GM23338 (cell line): ENCODE measurements around the gene ADIPOR2. TPM values are rescaled to one million over a fixed set of nuclear protein-coding genes. Genes with fewer than 3 reads are reported as not detected.

ENCODE experiments used
- ATAC-seq: fragments of 200-7000 bp; cut with Tn5 transposase; 3 replicates; pipeline ENCODE4 v1.9.1; 2020
- DNase-seq: peaks from one replicate; pipeline ENCODE4 v3.0.0-alpha.2; 2015; ENCODE audit warnings: low spot score
- H2AFZ ChIP-seq: fragments of 200-600 bp; sonication (generic); 2 replicates; pipeline ENCODE4 v1.8.0; 2016; ENCODE audit warnings: antibody characterized with exemption, mild to moderate bottlenecking, moderate library complexity
- H3F3A ChIP-seq: fragments of 200-600 bp; sonication (generic); replicated peaks from 2 replicates; pipeline ENCODE4 v1.8.0; 2017; ENCODE audit warnings: antibody characterized with exemption, mixed run types, low read depth
- H3K27ac ChIP-seq: fragments of 200-600 bp; sonication (generic); 2 replicates; pipeline ENCODE4 v1.6.1; 2016; ENCODE audit warnings: low read depth
- H3K27me3 ChIP-seq: fragments of 200-600 bp; sonication (generic); 2 replicates; pipeline ENCODE4 v1.8.0; 2016; ENCODE audit warnings: mild to moderate bottlenecking, mixed run types, moderate library complexity; ENCODE audit not compliant: insufficient read depth
- H3K36me3 ChIP-seq: fragments of 200-600 bp; sonication (generic); 2 replicates; pipeline ENCODE4 v1.8.0; 2016; ENCODE audit warnings: mild to moderate bottlenecking; ENCODE audit not compliant: insufficient read depth
- H3K4me1 ChIP-seq: fragments of 200-600 bp; sonication (generic); 2 replicates; pipeline ENCODE4 v1.8.0; 2016; ENCODE audit warnings: mild to moderate bottlenecking, moderate library complexity; ENCODE audit not compliant: insufficient read depth
- H3K4me2 ChIP-seq: fragments of 200-600 bp; sonication (generic); 2 replicates; pipeline ENCODE4 v1.7.1; 2017; ENCODE audit warnings: mixed run types
- H3K4me3 ChIP-seq: fragments of 200-600 bp; sonication (generic); 2 replicates; pipeline ENCODE4 v1.6.1; 2016; ENCODE audit warnings: mixed run types
- H3K79me2 ChIP-seq: fragments of 200-600 bp; sonication (generic); replicated peaks from 2 replicates; pipeline ENCODE4 v1.8.0; 2017; ENCODE audit warnings: mild to moderate bottlenecking; ENCODE audit not compliant: insufficient read depth
- H3K9me2 ChIP-seq: fragments of 200-600 bp; sonication (generic); 2 replicates; pipeline ENCODE4 v1.8.0; 2017; ENCODE audit not compliant: insufficient read depth
- H4K20me1 ChIP-seq: fragments of 200-600 bp; sonication (generic); replicated peaks from 2 replicates; pipeline ENCODE4 v1.8.0; 2017; ENCODE audit warnings: mild to moderate bottlenecking; ENCODE audit not compliant: insufficient read depth
- H3K27ac Mint-ChIP-seq: 2 replicates; pipeline ENCODE4 v1.8.0; 2020; ENCODE audit warnings: inconsistent platforms, mild to moderate bottlenecking, moderate library complexity, mixed read lengths
- H3K27me3 Mint-ChIP-seq: 3 replicates; pipeline ENCODE4 v1.8.0; 2022; ENCODE audit warnings: low read depth, mild to moderate bottlenecking, moderate library complexity, mixed read lengths, inconsistent platforms; ENCODE audit not compliant: insufficient read depth, poor library complexity
- H3K36me3 Mint-ChIP-seq: 3 replicates; pipeline ENCODE4 v1.8.0; 2021; ENCODE audit warnings: low read depth, mild to moderate bottlenecking, inconsistent platforms, moderate library complexity, mixed read lengths
- H3K4me1 Mint-ChIP-seq: 3 replicates; pipeline ENCODE4 v1.8.0; 2020; ENCODE audit warnings: mild to moderate bottlenecking, inconsistent platforms, mixed read lengths
- H3K4me3 Mint-ChIP-seq: 3 replicates; pipeline ENCODE4 v1.8.0; 2021; ENCODE audit warnings: moderate library complexity, mild to moderate bottlenecking, inconsistent platforms, mixed read lengths
- H3K9me3 Mint-ChIP-seq: 3 replicates; pipeline ENCODE4 v1.8.0; 2020; ENCODE audit warnings: moderate library complexity, mild to moderate bottlenecking, inconsistent platforms, mixed read lengths
- CREB1 ChIP-seq: fragments of 250-450 bp; sonication (Bioruptor Pico); IDR thresholded peaks from 2 replicates; pipeline ENCODE4 v1.5.0; 2020; ENCODE audit warnings: low read depth, mild to moderate bottlenecking, moderate library complexity
- EZH2phosphoT487 ChIP-seq: fragments of 200-600 bp; sonication (generic); IDR thresholded peaks from one replicate; pipeline ENCODE4 v1.8.1; 2018; ENCODE audit warnings: antibody characterized with exemption; ENCODE audit not compliant: unreplicated experiment
- JUNB ChIP-seq: IDR thresholded peaks from one replicate; pipeline ENCODE4 v1.6.1; 2016; ENCODE audit warnings: antibody characterized with exemption; ENCODE audit not compliant: unreplicated experiment
- NANOG ChIP-seq: IDR thresholded peaks from 2 replicates; pipeline ENCODE4 v1.6.1; 2016; ENCODE audit warnings: antibody characterized with exemption, borderline replicate concordance
- POLR2AphosphoS5 ChIP-seq: IDR thresholded peaks from 2 replicates; pipeline ENCODE4 v1.6.1; 2016; ENCODE audit warnings: antibody characterized with exemption, low read depth
- STAT1 ChIP-seq: IDR thresholded peaks from one replicate; pipeline ENCODE4 v1.6.1; 2016; ENCODE audit warnings: antibody characterized with exemption; ENCODE audit not compliant: unreplicated experiment
- ZNF114 ChIP-seq: fragments of 250-450 bp; sonication (Bioruptor Pico); IDR thresholded peaks from 2 replicates; pipeline ENCODE4 v1.5.0; 2020; ENCODE audit warnings: mild to moderate bottlenecking, moderate library complexity
- ZNF331 ChIP-seq: fragments of 250-450 bp; sonication (Bioruptor Pico); IDR thresholded peaks from 2 replicates; pipeline ENCODE4 v1.5.0; 2020; ENCODE audit warnings: low read depth, mild to moderate bottlenecking, moderate library complexity
- polyA plus RNA-seq: library from polyadenylated mRNA; unstranded; fragments of >200 nt; fragmentation: Nextera tagmentation; extraction: Ambion mirVana; gene quantifications from 2 replicates; pipeline ENCODE4 v1.2.1, GENCODE V29; 2016
- total RNA-seq: library from RNA; depleted of rRNA; stranded (reverse); fragments of >200 nt; shearing (Covaris generic); gene quantifications from 2 replicates; pipeline ENCODE4 v1.2.3, GENCODE V29; 2014
- TF ChIP-seq, protein P1 (sequence below): fragments of 250-450 bp; sonication (Bioruptor Pico); IDR thresholded peaks from 2 replicates; pipeline ENCODE4 v1.5.0; 2020; ENCODE audit warnings: mild to moderate bottlenecking, moderate library complexity
- TF ChIP-seq, protein P2 (sequence below): IDR thresholded peaks from one replicate; pipeline ENCODE4 v1.6.1; 2018; ENCODE audit warnings: antibody characterized with exemption; ENCODE audit not compliant: unreplicated experiment
- TF ChIP-seq, protein P3 (sequence below), 2 experiments: fragments of 200-600 bp in 1 of 2; sonication (generic) in 1 of 2; conservative IDR thresholded peaks; 2 replicates each; pipeline versions ENCODE4 v1.5.1 to v1.6.1; 2016 to 2017; ENCODE audit warnings: antibody characterized with exemption in 2 of 2, low read depth in 2 of 2, mild to moderate bottlenecking in 2 of 2, moderate library complexity in 1 of 2

Gene ADIPOR2
- total and polyA plus RNA-seq, 2 experiments from 2014 or later = 11.7 to 36.2 TPM

DNA sequence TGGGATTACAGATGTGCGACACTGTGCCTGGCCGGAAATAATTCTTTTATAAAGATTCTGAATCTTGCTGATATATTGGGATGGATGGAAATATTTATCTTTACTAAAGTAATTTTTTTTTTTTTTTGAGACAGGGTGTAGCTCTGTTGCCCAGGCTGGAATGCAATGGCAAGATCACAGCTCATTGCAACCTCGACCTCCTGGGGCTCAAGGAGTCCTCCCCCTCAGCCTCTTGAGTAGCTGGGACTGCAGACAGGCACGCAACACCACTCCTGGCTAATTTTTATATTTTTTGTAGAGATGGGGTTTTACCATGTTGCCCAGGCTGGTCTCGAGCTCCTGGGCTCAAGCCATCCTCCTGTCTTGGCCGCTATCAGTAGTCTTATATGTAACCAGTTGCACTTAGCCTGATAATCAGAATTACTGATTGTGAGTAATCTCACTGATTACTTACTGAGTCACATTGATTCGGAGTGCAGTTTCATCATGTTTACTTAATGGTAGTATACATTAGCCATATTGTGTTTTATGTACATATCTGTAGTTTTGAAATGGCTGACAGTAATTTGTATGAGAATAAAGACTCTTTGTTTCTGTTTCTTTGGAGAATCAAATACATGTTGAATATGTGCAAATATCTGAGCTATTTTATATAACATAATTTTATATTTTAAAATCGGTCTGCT is 79.1 kb downstream of the ADIPOR2 start (continued):
- TF ChIP-seq, protein P1, sequence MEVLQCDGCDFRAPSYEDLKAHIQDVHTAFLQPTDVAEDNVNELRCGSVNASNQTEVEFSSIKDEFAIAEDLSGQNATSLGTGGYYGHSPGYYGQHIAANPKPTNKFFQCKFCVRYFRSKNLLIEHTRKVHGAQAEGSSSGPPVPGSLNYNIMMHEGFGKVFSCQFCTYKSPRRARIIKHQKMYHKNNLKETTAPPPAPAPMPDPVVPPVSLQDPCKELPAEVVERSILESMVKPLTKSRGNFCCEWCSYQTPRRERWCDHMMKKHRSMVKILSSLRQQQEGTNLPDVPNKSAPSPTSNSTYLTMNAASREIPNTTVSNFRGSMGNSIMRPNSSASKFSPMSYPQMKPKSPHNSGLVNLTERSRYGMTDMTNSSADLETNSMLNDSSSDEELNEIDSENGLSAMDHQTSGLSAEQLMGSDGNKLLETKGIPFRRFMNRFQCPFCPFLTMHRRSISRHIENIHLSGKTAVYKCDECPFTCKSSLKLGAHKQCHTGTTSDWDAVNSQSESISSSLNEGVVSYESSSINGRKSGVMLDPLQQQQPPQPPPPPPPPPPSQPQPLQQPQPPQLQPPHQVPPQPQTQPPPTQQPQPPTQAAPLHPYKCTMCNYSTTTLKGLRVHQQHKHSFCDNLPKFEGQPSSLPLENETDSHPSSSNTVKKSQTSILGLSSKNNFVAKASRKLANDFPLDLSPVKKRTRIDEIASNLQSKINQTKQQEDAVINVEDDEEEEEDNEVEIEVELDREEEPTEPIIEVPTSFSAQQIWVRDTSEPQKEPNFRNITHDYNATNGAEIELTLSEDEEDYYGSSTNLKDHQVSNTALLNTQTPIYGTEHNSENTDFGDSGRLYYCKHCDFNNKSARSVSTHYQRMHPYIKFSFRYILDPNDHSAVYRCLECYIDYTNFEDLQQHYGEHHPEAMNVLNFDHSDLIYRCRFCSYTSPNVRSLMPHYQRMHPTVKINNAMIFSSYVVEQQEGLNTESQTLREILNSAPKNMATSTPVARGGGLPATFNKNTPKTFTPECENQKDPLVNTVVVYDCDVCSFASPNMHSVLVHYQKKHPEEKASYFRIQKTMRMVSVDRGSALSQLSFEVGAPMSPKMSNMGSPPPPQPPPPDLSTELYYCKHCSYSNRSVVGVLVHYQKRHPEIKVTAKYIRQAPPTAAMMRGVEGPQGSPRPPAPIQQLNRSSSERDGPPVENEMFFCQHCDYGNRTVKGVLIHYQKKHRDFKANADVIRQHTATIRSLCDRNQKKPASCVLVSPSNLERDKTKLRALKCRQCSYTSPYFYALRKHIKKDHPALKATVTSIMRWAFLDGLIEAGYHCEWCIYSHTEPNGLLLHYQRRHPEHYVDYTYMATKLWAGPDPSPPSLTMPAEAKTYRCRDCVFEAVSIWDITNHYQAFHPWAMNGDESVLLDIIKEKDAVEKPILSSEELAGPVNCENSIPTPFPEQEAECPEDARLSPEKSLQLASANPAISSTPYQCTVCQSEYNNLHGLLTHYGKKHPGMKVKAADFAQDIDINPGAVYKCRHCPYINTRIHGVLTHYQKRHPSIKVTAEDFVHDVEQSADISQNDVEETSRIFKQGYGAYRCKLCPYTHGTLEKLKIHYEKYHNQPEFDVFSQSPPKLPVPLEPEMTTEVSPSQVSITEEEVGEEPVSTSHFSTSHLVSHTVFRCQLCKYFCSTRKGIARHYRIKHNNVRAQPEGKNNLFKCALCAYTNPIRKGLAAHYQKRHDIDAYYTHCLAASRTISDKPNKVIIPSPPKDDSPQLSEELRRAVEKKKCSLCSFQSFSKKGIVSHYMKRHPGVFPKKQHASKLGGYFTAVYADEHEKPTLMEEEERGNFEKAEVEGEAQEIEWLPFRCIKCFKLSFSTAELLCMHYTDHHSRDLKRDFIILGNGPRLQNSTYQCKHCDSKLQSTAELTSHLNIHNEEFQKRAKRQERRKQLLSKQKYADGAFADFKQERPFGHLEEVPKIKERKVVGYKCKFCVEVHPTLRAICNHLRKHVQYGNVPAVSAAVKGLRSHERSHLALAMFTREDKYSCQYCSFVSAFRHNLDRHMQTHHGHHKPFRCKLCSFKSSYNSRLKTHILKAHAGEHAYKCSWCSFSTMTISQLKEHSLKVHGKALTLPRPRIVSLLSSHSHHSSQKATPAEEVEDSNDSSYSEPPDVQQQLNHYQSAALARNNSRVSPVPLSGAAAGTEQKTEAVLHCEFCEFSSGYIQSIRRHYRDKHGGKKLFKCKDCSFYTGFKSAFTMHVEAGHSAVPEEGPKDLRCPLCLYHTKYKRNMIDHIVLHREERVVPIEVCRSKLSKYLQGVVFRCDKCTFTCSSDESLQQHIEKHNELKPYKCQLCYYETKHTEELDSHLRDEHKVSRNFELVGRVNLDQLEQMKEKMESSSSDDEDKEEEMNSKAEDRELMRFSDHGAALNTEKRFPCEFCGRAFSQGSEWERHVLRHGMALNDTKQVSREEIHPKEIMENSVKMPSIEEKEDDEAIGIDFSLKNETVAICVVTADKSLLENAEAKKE (CRISPR knock-in tag) = no peak

DNA sequence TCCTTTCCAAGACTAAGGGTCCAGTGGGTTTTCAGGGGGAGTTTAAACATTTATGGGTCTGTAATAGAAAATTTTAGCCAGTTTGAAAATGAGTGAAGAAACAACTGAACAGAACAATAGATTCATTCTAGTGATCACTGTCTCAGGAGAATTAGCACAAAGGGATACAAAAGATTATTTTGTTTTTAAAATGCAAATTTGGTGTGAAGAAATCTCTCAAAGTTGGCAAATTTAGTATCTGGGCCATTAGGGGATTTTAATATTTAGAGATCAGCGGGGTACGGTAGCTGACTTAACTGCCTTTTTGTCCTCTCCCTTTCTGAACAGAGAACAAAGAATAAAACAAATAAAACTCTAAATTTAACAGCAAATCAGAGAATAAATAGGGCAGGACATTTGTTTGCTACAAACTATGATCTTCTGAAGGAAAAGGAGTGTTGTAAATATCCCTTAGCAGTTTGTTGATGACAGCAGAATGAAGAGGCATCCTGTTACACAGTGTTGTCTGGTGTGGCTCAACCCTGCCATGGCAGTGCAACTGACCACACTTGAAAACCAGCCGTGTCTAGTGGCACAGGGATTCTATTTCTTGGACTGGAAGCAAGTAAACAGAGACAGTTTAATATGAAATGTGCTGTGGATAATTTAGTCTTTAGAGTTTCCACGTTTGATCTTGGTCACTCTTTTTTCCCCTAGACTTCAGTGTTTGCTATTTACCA is 83.2 kb downstream of the ADIPOR2 start:
- Mint-ChIP-seq H3K36me3 (no peaks in the 10 kb centered on the region; the same call in 2 of the 3 replicates), H3K4me3 (no peak overlapping the region), H3K27ac (no peak overlapping the region), H3K9me3 (no peaks in the 10 kb centered on the region), H3K4me1 (peaks cover 29% of the 10 kb centered on the region; the same call in 2 of the 3 replicates), H3K27me3 (no peaks in the 10 kb centered on the region)
- no peak overlapping the region for H2AFZ ChIP-seq
- H3K9me2 ChIP-seq = no peaks in the 10 kb centered on the region
- H3K36me3 ChIP-seq = peaks cover 2% of the 10 kb centered on the region; the same call in 1 of the 2 replicates
- peaks cover 55% of the 10 kb centered on the region for H3K79me2 ChIP-seq
- 0 out of 2 replicates have a peak, but pooled peaks cover 13% of the 10 kb centered on the region for H3K4me1 ChIP-seq
- no peaks in the 10 kb centered on the region for H3K27me3 ChIP-seq
- H3F3A ChIP-seq = no peaks in the 10 kb centered on the region
- ATAC-seq (no peak), DNase-seq (no peak)
- no peak overlapping the region for H3K4me3 ChIP-seq
- no peak overlapping the region for H3K4me2 ChIP-seq
- H3K27ac ChIP-seq = no peak overlapping the region
- H4K20me1 ChIP-seq = 0 out of 2 replicates have a peak, but pooled peaks cover 7% of the 10 kb centered on the region
- TF ChIP-seq EZH2phosphoT487 (no peak), NANOG (no peak), CREB1 (CRISPR knock-in tag) (no peak), POLR2AphosphoS5 (no peak), ZNF331 (CRISPR knock-in tag) (no peak), ZNF114 (CRISPR knock-in tag) (no peak), JUNB (no peak), STAT1 (no peak)
- TF ChIP-seq, protein P2, sequence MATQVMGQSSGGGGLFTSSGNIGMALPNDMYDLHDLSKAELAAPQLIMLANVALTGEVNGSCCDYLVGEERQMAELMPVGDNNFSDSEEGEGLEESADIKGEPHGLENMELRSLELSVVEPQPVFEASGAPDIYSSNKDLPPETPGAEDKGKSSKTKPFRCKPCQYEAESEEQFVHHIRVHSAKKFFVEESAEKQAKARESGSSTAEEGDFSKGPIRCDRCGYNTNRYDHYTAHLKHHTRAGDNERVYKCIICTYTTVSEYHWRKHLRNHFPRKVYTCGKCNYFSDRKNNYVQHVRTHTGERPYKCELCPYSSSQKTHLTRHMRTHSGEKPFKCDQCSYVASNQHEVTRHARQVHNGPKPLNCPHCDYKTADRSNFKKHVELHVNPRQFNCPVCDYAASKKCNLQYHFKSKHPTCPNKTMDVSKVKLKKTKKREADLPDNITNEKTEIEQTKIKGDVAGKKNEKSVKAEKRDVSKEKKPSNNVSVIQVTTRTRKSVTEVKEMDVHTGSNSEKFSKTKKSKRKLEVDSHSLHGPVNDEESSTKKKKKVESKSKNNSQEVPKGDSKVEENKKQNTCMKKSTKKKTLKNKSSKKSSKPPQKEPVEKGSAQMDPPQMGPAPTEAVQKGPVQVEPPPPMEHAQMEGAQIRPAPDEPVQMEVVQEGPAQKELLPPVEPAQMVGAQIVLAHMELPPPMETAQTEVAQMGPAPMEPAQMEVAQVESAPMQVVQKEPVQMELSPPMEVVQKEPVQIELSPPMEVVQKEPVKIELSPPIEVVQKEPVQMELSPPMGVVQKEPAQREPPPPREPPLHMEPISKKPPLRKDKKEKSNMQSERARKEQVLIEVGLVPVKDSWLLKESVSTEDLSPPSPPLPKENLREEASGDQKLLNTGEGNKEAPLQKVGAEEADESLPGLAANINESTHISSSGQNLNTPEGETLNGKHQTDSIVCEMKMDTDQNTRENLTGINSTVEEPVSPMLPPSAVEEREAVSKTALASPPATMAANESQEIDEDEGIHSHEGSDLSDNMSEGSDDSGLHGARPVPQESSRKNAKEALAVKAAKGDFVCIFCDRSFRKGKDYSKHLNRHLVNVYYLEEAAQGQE = no peak
- TF ChIP-seq, protein P3, sequence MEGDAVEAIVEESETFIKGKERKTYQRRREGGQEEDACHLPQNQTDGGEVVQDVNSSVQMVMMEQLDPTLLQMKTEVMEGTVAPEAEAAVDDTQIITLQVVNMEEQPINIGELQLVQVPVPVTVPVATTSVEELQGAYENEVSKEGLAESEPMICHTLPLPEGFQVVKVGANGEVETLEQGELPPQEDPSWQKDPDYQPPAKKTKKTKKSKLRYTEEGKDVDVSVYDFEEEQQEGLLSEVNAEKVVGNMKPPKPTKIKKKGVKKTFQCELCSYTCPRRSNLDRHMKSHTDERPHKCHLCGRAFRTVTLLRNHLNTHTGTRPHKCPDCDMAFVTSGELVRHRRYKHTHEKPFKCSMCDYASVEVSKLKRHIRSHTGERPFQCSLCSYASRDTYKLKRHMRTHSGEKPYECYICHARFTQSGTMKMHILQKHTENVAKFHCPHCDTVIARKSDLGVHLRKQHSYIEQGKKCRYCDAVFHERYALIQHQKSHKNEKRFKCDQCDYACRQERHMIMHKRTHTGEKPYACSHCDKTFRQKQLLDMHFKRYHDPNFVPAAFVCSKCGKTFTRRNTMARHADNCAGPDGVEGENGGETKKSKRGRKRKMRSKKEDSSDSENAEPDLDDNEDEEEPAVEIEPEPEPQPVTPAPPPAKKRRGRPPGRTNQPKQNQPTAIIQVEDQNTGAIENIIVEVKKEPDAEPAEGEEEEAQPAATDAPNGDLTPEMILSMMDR (conservative IDR thresholded peaks at IDR 0.05; ENCODE audit: low read depth in 2 of 2) = no peak
